ENCODE results near the gene RNU6-8.
A peak's percentile ranks its signal among the peaks of the same experiment; 100 is the strongest.

RNU6-8 gene

DNA sequence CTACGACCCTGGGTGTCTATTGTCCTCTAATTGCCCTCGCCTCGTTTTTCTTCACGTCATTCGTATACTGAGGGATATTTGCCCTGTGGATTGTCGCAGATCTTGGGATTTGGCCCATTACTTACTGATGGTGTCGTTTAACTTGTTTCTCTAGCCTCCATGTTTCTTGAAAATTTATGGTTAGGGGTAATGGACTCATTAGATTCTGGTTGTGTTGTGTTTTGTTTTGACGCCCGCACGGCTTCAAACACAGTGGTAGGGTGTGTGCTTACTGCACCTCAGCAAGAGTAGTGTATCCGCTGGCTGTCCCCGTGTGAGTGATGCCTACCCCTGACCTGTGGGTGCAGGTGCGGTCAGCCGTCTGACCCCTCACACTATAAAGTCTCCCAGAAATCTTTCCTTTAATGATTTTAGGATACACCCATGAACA is 874 bp upstream of the RNU6-8 start:
- DNase-seq: peak; percentile 25

DNA sequence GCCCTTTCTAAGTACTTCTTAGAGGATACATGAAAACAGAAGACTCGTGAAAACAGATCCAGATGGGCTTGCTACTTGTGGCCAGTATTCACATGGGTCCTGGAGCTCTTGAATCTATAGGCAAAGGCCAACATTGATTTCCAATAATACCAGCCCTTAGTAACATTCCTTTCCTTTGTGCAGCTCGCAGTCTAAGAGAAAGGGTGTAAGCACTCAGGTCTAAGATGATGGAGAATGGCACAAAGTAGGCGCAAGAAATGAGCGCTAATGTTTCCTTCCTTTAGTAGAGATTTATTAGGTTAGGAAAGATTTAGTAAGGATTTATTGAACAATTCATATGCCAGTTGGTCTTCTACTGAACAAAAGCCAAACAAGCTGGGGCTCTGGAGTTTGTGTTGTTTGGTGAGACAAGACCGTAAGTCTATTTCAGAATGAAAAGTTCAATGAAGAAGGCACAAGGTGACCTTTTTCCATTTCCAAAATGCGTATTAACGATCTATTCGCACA is 525 bp downstream of the RNU6-8 start:
- DNase-seq: peak; percentile 7

DNA sequence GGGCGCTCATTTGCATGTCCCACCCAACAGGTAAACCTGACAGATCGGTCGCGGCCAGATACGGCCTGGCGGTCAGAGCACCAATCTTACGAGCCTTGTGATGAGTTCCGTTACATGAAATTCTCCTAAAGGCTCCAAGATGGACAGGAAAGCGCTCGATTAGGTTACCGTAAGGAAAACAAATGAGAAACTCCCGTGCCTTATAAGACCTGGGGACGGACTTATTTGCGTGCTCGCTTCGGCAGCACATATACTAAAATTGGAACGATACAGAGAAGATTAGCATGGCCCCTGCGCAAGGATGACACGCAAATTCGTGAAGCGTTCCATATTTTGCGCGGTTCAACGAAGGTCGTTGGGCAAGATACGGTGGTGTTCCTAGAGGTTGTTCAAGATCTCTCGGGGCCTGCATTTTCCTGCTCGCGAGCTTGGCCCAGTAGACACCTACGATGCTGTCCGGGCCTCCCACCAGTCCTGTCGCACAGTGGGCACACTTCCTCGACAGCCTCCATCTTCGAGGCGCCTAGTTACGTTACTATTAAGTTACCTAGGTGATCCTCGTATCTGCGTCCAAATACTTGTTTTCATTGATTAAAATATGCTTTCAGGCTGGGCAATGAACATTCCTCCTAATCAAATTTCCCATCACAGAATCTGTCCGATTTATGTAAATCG is 1.1 kb downstream of the RNU6-8 start, which contains the start of gene RNU6-7:
TSS of gene RNU6-7 (plus strand) at position 230 of the 675 bp plus-strand sequence.
- peak; percentile 29 for DNase-seq

DNA sequence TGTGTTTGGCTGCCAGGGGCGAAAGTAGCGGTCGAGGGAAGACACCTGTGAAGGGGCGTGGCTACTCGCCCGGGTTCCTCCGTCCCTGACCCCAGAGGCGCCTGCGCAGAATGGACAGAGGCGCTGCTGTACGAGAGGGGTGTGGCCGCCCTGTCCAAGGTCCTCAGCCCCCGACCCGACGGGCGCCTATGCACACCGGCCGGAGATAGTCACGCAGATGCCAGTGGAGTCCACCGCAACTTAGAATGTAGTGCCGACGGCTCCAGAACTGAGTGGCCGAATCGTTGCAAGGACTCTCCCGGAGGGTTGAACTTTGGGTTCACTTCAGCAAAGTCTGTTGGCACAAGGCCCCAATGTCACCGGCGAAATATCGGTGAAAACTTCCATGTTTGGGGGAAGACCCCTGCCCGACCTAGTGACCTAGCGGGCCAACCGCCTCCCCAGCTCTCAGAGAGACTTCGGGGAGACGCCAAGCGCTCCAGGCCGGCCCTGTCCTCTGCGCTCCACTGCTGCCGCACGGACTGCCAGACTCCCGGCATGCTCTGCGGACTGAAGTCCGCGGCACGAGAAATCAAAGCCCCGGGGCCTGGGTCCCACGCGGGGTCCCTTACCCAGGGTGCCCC is 1.8 kb downstream of the RNU6-8 start:
- DNase-seq: peak; percentile 82

DNA sequence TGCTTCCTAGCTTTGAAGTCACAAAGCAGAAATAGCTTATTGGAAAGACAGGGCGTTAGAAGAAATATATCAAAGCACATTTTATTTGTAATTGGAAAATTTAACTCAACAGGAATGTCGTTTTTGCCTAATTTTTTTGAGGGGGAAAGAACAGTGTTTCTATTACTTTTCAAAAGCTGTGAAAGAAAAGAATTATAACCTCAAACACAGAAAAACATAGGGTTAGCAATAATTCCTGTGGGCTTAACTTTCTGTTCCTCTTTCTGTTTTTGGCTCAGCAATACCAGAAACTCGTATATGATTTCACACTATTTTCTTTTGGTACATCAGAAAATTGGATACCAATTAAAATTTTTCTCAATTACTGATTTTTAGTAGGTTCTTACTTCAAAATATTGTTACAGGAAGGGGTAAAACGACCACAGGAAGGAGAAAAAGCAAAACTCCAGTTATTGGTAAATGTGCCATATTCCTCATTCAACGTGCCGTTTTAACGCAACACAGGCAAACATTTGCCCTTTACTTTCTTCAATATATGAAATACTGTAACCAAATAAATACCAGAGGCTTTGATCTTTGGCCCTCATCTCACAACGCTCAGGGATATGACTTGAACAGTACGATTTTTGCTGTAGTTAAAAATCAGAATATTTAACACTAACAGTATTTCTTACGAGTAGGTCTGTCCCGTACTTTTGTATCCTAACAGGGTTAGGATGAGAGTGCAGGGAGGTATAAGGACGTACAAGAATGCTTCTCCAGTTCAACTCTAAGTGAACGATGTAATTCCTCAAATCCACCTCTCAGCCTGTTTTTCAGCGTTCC is 2.5 kb downstream of the RNU6-8 start:
- no peak for DNase-seq

DNA sequence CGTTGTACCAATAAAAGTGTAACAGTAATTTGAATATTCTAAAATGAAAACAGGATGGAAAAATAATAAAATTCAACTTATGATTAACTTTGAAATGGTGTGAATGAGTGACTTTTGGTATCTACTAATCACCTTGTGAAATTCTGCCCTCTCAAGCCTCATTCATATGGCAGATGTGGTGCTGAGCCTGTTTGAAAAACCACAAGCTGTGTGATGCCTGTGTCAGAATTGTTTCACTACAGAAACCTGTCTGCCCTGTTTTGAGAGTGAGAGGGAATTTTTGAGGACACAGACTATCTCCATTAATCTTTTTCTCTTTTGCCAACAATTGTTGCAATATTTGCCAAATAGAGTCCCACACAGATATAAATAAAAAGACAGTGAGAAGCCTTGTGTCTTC is 5.2 kb downstream of the RNU6-8 start:
- DNase-seq: no peak

DNA sequence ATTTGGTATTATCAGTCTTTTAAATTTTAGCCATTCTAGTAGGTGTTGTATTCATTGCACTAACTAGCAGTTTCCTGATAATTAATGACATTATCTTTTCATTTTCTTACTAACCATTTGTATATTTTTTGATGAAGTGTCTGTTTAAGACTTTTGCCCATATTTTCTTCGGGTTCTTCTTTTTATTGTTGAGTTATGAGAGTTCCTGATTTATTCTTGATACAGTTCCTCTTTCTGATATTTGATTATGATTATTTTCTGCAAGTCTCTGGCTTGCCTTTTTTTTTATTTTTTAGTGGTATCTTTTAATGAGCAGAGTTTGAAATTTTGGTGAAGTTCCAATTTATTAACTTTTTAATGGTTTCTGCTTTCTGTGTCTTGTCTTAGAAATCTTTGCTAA is 7.4 kb downstream of the RNU6-8 start:
- DNase-seq: no peak

DNA sequence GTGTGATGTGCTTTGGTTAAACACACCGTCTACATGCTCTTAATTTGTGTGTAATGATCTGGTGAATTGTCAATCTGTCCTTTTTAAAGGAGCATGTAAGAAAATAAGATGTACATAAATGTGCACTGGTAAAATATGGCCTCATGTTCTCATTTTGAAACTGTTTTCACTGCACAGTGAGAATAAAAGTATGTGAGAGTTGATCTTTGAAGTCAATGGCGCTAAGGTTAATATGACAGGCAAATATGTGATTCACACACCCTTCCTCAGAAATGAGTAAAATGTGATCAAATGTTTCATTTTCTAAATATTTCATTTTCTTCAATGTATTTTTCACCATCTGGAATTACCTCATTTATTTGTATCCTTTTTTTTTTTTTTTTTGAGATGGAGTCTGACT is 9.5 kb downstream of the RNU6-8 start:
- no peak for DNase-seq

DNA sequence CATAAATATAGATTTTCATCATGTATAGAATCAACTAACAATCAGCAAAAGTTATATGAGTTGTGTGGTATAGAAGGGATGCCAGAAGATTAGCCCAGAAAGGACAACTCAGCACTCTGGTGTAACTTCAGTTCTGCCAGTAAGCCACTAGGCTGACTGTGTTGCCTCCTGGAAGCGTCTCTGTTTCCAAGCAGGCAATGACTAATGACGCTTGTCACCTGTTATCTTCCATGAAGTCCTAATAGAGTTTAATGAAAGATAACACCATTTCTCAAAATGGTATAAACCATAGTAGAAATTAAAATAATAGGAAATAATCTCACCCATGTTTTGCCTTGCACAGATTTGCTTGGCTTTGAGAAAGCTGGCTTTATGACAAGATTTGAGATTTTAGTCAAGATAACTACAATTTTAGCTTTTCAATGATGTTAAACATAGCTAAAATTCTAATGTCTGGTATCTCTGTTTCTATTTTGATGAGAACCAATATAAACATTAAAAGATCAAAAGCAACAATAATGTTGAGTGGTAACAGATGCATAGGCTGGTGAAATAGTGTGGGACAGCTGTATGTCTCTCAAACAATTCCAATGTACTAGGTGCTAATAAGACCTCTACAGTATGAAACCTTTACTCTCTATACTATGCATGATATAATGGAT is 10.2 kb downstream of the RNU6-8 start:
- DNase-seq: no peak

DNA sequence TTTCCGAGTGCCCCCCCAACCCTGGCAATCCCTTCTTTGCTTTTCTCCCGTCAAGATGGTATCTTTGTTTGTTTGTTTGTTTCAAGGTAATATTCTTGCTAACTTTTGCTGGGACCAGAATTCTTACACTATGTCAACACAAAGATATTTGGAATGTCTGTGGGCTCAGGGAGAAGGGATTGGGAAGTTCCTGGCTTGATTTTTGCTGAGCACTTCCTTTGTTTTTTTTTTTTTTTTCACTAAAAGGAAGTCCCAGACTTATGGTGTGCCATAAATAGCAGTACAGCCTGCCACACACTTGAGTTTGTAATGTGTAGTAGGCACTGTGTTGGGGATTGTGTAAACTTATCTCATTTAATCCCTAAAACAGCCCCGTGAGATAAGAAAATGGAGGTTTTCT is 12.4 kb downstream of the RNU6-8 start:
- no peak for DNase-seq

DNA sequence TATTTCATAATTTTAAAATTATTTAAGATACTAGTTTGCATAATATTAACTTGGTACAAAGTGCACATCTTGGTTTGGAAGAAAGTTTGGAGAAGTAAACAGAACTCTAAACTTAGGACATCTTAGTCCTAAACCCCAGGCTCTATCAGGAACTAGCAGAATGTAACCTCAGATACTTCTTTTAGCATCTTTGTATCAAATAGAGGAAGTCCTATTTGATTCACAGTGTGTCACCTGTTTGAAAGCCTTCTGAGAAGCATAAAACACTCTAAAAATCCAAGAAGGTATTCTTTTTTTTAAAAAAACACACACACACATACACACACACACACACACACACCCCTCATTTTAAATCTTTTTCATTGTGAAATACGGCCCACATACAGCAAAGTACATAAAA is 13.3 kb downstream of the RNU6-8 start:
- no peak for DNase-seq

DNA sequence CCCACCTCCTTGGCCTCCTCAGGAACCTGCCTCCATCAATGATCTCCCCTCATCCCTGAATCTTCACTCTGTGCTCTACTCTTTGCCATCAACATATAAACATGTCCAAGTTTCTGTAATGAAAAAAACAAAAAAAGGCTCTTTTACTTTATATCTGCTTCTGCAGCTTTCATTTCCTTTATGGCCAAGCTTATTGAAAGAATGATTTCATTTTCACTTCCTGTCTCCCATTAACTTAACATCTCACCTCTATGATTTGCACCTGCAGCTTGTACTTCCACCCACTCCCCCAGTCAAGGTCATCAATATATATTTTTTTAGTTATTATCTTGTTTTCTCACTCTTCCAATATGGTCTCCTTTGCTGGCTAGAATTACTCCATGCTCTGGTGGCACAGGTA is 16.8 kb downstream of the RNU6-8 start:
- no peak for DNase-seq

DNA sequence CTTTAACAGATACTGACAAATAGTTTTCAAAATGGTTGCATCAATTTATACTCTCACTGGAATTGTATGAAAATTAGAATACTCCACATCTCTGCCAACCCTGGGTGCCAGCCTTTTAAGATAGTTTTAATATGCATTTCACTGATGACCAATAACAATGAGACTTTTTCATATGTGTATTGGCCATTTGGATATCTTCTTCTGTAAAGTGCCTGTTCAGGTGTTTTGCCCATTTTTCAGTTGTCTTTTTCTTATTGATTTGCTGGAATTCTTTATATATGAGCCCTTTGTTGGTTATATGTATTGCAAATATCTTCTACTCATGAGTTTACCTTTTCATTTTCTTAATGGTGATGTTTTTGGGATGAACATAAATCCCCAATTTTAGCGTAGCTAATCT is 18.0 kb downstream of the RNU6-8 start:
- no peak for DNase-seq

DNA sequence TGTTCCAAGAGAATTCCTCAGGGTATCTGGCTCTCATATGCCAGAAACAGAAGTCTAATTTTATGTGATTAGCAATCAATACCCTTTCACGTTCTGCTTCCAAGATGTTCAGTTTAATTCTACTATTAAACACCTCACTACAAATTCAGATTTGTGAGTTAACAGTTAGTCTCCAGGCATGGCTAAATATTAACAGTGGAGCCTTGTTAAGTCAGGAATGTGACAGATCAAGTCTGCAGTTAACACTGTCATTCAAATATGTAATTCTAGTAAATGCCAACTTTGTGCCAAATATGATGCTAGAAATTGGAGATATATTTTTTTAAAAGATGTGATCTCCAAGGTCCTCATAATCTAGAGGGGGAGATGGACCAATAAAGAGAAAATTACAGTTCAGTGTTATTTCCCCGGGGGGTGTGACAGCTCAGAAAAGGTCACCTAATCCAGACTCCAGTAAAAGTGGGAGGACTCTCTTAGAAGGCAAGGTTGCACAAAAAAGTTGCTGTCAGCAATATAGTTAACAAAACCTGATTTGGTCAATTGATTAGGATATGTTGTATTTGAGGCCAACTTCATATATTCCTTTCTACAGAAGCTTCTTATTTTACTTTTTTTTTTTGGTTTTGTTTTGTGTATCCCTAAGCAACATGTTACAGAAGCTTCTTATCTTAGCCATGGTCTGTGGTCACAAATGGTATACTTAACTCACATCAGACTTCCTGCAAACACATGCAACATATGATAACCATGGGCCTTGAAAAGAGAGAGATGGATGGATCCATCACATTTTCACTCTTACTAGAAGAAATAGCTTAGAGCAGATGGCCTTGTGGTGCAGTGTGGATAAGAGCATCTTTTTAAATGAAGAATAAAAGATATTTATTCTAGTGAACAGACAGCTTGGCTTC is 19.7 kb downstream of the RNU6-8 start:
- no peak for DNase-seq

DNA sequence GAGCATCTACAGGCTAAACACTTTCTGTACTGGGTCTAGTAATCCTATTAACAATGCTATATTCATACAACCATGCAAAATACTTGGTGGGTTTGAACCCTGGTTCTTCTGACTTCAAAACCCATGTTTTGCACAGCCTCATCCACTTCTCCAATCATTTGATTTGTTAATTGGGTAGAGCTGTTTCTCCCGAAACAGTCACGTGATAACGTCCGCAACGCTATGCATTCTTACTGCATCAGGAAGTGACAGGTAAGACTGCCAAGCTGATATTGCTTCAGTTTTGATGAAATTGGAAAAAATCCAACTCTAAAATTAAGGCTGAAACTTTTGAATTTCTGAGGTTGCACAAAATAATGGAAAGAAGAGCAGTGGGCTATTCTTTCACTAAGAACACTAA is 31.6 kb downstream of the RNU6-8 start:
- DNase-seq: no peak

DNA sequence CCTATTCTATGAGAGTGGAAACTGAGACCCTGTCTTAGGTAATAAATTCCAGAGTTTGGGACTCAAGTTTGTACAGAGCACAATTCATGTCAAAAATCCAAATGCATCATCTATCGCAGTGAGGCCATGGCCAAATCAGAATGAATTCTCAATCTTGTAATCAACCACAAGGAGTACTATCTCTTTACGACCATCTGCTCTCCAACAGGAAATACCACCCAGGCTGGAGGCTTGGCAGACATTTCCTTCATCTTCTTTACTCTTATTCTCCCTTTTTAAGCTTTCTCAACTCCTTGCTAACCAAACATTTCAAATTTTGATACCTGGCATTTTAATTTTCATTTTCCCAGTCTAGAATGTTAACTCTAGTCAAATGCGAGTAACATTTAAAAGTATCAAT is 33.9 kb downstream of the RNU6-8 start:
- no peak for DNase-seq

DNA sequence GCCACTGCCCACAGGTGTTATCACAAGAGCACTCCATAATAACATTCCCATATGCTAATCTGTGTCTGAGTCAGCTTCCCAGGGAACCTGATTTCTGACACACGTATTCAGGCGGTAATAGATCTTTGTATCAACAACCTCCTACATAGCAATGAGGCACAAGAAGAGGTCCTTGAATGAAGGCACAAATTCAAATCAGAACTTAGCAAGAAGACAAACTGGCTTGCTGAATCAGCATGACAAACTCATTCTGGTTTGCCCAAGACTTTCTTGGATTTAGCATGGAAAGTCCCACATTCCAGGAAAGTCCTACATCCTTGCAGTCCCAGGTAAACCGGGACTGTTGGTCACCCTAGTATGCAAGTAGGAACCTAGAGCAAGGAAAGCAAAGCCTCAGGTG is 35.2 kb downstream of the RNU6-8 start:
- DNase-seq: no peak

DNA sequence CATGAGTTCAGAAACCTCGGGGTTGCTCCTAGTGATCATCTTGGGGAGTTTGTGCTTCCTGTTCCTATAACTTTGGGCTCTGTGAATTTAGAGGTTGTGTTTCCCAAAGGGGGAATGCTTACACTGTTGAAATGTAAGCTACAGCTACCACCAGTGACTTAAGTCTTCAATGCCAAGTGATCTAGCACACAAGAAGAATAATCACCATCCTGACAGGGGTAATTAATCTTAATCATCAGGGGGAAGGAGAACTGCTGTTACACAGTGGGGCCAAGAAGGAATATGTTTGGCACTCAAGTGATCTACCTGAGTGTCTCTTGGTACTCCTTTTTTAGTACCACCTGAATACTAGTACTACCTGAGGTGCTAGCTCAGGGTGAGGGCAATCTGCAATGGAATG is 36.1 kb downstream of the RNU6-8 start:
- DNase-seq: no peak

DNA sequence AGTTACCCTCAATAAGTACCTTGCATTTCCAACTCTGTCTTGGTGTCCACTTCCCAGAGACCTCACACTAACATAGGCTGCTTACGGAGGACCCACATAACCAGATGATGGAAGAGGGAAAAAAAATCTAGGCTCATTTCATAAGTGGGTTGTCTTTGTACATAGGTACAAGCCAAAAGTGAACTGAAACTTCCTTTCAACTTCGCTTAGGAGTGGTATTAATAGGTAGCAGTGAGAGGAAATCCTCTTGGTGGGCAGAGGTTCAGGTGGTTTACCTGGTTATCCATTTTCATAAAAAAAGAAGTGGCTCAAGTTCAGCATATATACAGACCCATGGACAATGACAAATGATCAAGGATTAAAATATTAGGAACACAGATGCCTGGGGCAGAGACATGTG is 37.0 kb downstream of the RNU6-8 start:
- no peak for DNase-seq
